Trophoblast cell (in vitro differentiated cells and primary cell): Measurements from ENCODE around the gene AKIRIN2.
"Not testable (repeated sequence)": the region's sequence is repeated elsewhere in the genome, so short reads cannot be mapped to it uniquely, and the experiment has no call there.

Source experiments
- DNase-seq, 2 donors: peaks; one replicate each; pipeline ENCODE4 v3.0.0-alpha.2; 2016
- H2AFZ ChIP-seq: 2 replicates; pipeline ENCODE4 v1.6.1; 2013; ENCODE audit warnings: low read length, moderate library complexity, mild to moderate bottlenecking; ENCODE audit not compliant: insufficient read depth, poor library complexity
- H2AK5ac ChIP-seq: 2 replicates; pipeline ENCODE4 v1.6.1; 2013; ENCODE audit warnings: mild to moderate bottlenecking, low read length
- H2BK120ac ChIP-seq: 2 replicates; pipeline ENCODE4 v1.6.1; 2013; ENCODE audit warnings: low read length, mild to moderate bottlenecking, moderate library complexity; ENCODE audit not compliant: insufficient read depth, poor library complexity
- H2BK12ac ChIP-seq: 2 replicates; pipeline ENCODE4 v1.6.1; 2013; ENCODE audit warnings: mild to moderate bottlenecking, low read length, moderate library complexity
- H2BK5ac ChIP-seq: 2 replicates; pipeline ENCODE4 v1.6.1; 2013; ENCODE audit warnings: low read length, low read depth, moderate library complexity, mild to moderate bottlenecking; ENCODE audit not compliant: poor library complexity
- H3K14ac ChIP-seq: 2 replicates; pipeline ENCODE4 v1.6.1; 2013; ENCODE audit warnings: mild to moderate bottlenecking, low read length
- H3K18ac ChIP-seq: 2 replicates; pipeline ENCODE4 v1.6.1; 2013; ENCODE audit warnings: mild to moderate bottlenecking, low read length
- H3K23ac ChIP-seq: 2 replicates; pipeline ENCODE4 v1.6.1; 2013; ENCODE audit warnings: low read length
- H3K27ac ChIP-seq: 2 replicates; pipeline ENCODE4 v1.5.1; 2013; ENCODE audit warnings: low read depth, mild to moderate bottlenecking, inconsistent platforms, low read length, moderate library complexity
- H3K27me3 ChIP-seq: 2 replicates; pipeline ENCODE4 v1.6.1; 2013; ENCODE audit warnings: inconsistent platforms, mild to moderate bottlenecking, low read length, moderate library complexity; ENCODE audit not compliant: insufficient read depth
- H3K36me3 ChIP-seq, 2 experiments: 1 replicate in 1 of 2; 2 replicates in 1 of 2; pipeline ENCODE4 v1.6.1; 2013; ENCODE audit warnings: low read length in 2 of 2, mild to moderate bottlenecking in 2 of 2, moderate library complexity in 1 of 2; ENCODE audit not compliant: insufficient read depth in 2 of 2, control insufficient read depth in 1 of 2
- H3K4ac ChIP-seq: 2 replicates; pipeline ENCODE4 v1.6.1; 2013; ENCODE audit warnings: low read depth, mild to moderate bottlenecking, low read length, moderate library complexity
- H3K4me1 ChIP-seq, 2 experiments: 1 replicate in 1 of 2; 2 replicates in 1 of 2; pipeline ENCODE4 v1.6.1; 2013; ENCODE audit warnings: low read length in 2 of 2, mild to moderate bottlenecking in 2 of 2, moderate library complexity in 1 of 2; ENCODE audit not compliant: insufficient read depth in 2 of 2, control insufficient read depth in 1 of 2
- H3K4me2 ChIP-seq: 2 replicates; pipeline ENCODE4 v1.6.1; 2013; ENCODE audit warnings: inconsistent platforms, mild to moderate bottlenecking, low read length, moderate library complexity
- H3K4me3 ChIP-seq: 2 replicates; pipeline ENCODE4 v1.5.1; 2013; ENCODE audit warnings: mild to moderate bottlenecking, low read depth, low read length, inconsistent platforms
- H3K79me1 ChIP-seq: one replicate; pipeline ENCODE4 v1.6.1; 2013; ENCODE audit warnings: low read length
- H3K79me2 ChIP-seq: 2 replicates; pipeline ENCODE4 v1.6.1; 2013; ENCODE audit warnings: low read length, mild to moderate bottlenecking; ENCODE audit not compliant: control insufficient read depth, insufficient read depth, poor library complexity
- H3K9ac ChIP-seq: 2 replicates; pipeline ENCODE4 v1.6.1; 2013; ENCODE audit warnings: mild to moderate bottlenecking, low read length
- H3K9me3 ChIP-seq: 2 replicates; pipeline ENCODE4 v1.6.1; 2013; ENCODE audit warnings: low read depth, mild to moderate bottlenecking, control low read depth, inconsistent platforms, low read length; ENCODE audit not compliant: insufficient read depth
- H4K12ac ChIP-seq: 2 replicates; pipeline ENCODE4 v1.6.1; 2013; ENCODE audit warnings: low read depth, mild to moderate bottlenecking, low read length, moderate library complexity
- H4K8ac ChIP-seq: 2 replicates; pipeline ENCODE4 v1.6.1; 2013; ENCODE audit warnings: low read depth, mild to moderate bottlenecking, low read length, moderate library complexity
- H4K91ac ChIP-seq: one replicate; pipeline ENCODE4 v1.6.1; 2013; ENCODE audit warnings: low read depth, mild to moderate bottlenecking, low read length, moderate library complexity
- WGBS: extraction: QIAGEN DNeasy Blood & Tissue Kit; methylation state at CpG from one replicate; pipeline ENCODE4 v1.1.7; 2013; ENCODE audit warnings: missing lambda C conversion rate; ENCODE audit not compliant: insufficient read length, insufficient coverage; ENCODE audit errors: extremely low coverage; 5-methylcytosine and 5-hydroxymethylcytosine counted together

Gene AKIRIN2

GRCh38 chr6:87687296-87687695, 14.7 kb downstream of the AKIRIN2 start:
- H3K9me3 ChIP-seq: no peaks in the 10 kb centered on the region
- H3K9ac ChIP-seq: no peak overlapping the region
- H4K91ac ChIP-seq: no peak overlapping the region
- no peaks in the 10 kb centered on the region for H3K27me3 ChIP-seq
- H3K4me1 ChIP-seq: peaks cover 0 to 3% of the 10 kb centered on the region in 2 experiments
- H3K27ac ChIP-seq: no peak overlapping the region
- WGBS: no CpG with 5 or more reads among the region's 3 CpGs
- H2BK120ac ChIP-seq: no peak overlapping the region
- no peak overlapping the region for H4K8ac ChIP-seq
- H3K79me2 ChIP-seq: peaks cover 21% of the 10 kb centered on the region
- peaks cover 4 to 7% of the 10 kb centered on the region in 2 experiments for H3K36me3 ChIP-seq
- no peak overlapping the region for H2AK5ac ChIP-seq
- no peak overlapping the region for H2AFZ ChIP-seq
- H3K4ac ChIP-seq: peak overlapping the region; percentile 75
- H4K12ac ChIP-seq: no peak overlapping the region
- no peak overlapping the region for H3K14ac ChIP-seq
- no peaks in the 10 kb centered on the region for H3K79me1 ChIP-seq
- H3K23ac ChIP-seq: no peak overlapping the region
- no peak for DNase-seq
- H3K4me2 ChIP-seq: no peak overlapping the region
- H2BK12ac ChIP-seq: no peak overlapping the region
- H3K4me3 ChIP-seq: no peak overlapping the region
- H3K18ac ChIP-seq: no peak overlapping the region
- no peak overlapping the region for H2BK5ac ChIP-seq

- H3K27me3 ChIP-seq, H4K8ac ChIP-seq, H3K18ac ChIP-seq, H2BK120ac ChIP-seq, H3K79me1 ChIP-seq, H3K23ac ChIP-seq, H3K27ac ChIP-seq, H3K14ac ChIP-seq, H3K4me3 ChIP-seq, H2BK5ac ChIP-seq, H3K4me2 ChIP-seq, H2AK5ac ChIP-seq, H3K9me3 ChIP-seq, H4K12ac ChIP-seq, H2BK12ac ChIP-seq, H3K9ac ChIP-seq, H2AFZ ChIP-seq, H3K36me3 ChIP-seq, H4K91ac ChIP-seq, DNase-seq, H3K4me1 ChIP-seq: not testable (repeated sequence)
- Histone ChIP-seq H3K79me2 (peaks cover 18% of the 10 kb centered on the region), H3K4ac (peak overlapping the region; percentile 89)
- WGBS: no CpG with 5 or more reads among the region's 11 CpGs
Measured at GRCh38 chr6:87686636-87687205, 15.3 kb downstream of the AKIRIN2 start.

DNA sequence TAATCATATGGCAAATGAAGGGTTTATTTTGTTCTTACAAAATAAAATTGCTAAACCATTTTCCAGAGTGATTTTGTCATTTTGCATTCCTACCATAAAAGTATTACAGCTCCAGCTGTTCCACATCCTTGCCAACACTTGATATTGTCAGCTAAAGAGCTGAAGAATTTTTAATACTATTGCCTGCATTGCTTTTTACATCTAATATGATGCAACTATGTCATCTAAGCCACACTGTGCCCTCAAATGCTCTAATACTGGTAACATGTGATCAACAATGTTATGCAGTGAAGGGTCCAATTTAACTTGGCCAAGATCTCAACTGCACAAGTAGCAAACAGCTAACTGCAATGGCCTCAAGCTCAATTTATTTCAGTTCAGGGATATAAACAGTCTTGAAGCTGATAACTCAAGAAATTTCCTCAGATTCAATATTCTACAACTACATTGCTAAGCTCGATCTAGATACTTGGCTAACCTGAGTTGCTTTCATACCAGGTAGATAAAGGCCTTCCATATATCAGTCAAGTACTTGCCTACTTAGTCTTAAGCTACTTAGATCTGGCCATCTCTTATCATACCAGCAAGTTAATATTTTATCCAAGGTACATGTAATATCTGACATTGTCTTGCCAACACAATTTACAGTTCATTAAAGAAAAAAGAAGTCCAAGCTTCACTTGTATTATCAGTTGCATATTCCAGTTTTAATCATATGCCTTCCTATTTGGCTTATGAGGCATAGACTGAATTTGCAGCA, 17.0 kb downstream of the AKIRIN2 start:
- Histone ChIP-seq H2AFZ (no peak overlapping the region), H3K4me3 (no peak overlapping the region), H3K27me3 (no peaks in the 10 kb centered on the region), H2BK12ac (no peak overlapping the region), H2BK120ac (no peak overlapping the region), H3K14ac (no peak overlapping the region), H3K9me3 (no peaks in the 10 kb centered on the region), H3K27ac (no peak overlapping the region), H2BK5ac (no peak overlapping the region), H3K36me3 (peaks cover 8 to 9% of the 10 kb centered on the region in 2 experiments), H4K91ac (no peak overlapping the region), H3K4me2 (no peak overlapping the region), H2AK5ac (no peak overlapping the region), H3K23ac (no peak overlapping the region), H3K4ac (peak overlapping the region; percentile 64), H3K79me1 (no peaks in the 10 kb centered on the region), H3K9ac (no peak overlapping the region), H3K79me2 (peaks cover 16% of the 10 kb centered on the region), H3K4me1 (no peaks in the 10 kb centered on the region), H4K12ac (no peak overlapping the region), H3K18ac (no peak overlapping the region), H4K8ac (no peak overlapping the region)
- WGBS: no CpG with 5 or more reads among the region's 1 CpG
- DNase-seq: no peak

GRCh38 chr6:87683890-87684289, 18.1 kb downstream of the AKIRIN2 start:
- Histone ChIP-seq H3K4me2 (no peak overlapping the region), H3K9ac (no peak overlapping the region), H3K4me3 (no peak overlapping the region), H3K18ac (no peak overlapping the region), H3K27me3 (no peaks in the 10 kb centered on the region), H4K91ac (no peak overlapping the region), H3K27ac (no peak overlapping the region), H3K36me3 (peaks cover 11 to 12% of the 10 kb centered on the region in 2 experiments), H4K12ac (no peak overlapping the region), H2BK120ac (no peak overlapping the region), H2AK5ac (no peak overlapping the region), H3K4me1 (no peaks in the 10 kb centered on the region), H3K79me1 (no peaks in the 10 kb centered on the region), H3K14ac (no peak overlapping the region), H3K79me2 (peaks cover 16% of the 10 kb centered on the region), H4K8ac (no peak overlapping the region), H2BK12ac (no peak overlapping the region), H3K23ac (no peak overlapping the region), H2AFZ (no peak overlapping the region), H3K9me3 (no peaks in the 10 kb centered on the region), H2BK5ac (no peak overlapping the region), H3K4ac (peak overlapping the region; percentile 53)
- WGBS: no CpG with 5 or more reads among the region's 3 CpGs
- no peak for DNase-seq
